Trophoblast cell (in vitro differentiated cells and primary cell): ENCODE data around the gene RASA2.

ENCODE experiments used
- DNase-seq, 2 donors: peaks; one replicate each; pipeline ENCODE4 v3.0.0-alpha.2; 2016
- H2AFZ ChIP-seq: 2 replicates; pipeline ENCODE4 v1.6.1; 2013; ENCODE audit warnings: low read length, moderate library complexity, mild to moderate bottlenecking; ENCODE audit not compliant: insufficient read depth, poor library complexity
- H2AK5ac ChIP-seq: 2 replicates; pipeline ENCODE4 v1.6.1; 2013; ENCODE audit warnings: mild to moderate bottlenecking, low read length
- H2BK120ac ChIP-seq: 2 replicates; pipeline ENCODE4 v1.6.1; 2013; ENCODE audit warnings: low read length, mild to moderate bottlenecking, moderate library complexity; ENCODE audit not compliant: insufficient read depth, poor library complexity
- H2BK12ac ChIP-seq: 2 replicates; pipeline ENCODE4 v1.6.1; 2013; ENCODE audit warnings: mild to moderate bottlenecking, low read length, moderate library complexity
- H2BK5ac ChIP-seq: 2 replicates; pipeline ENCODE4 v1.6.1; 2013; ENCODE audit warnings: low read length, low read depth, moderate library complexity, mild to moderate bottlenecking; ENCODE audit not compliant: poor library complexity
- H3K14ac ChIP-seq: 2 replicates; pipeline ENCODE4 v1.6.1; 2013; ENCODE audit warnings: mild to moderate bottlenecking, low read length
- H3K18ac ChIP-seq: 2 replicates; pipeline ENCODE4 v1.6.1; 2013; ENCODE audit warnings: mild to moderate bottlenecking, low read length
- H3K23ac ChIP-seq: 2 replicates; pipeline ENCODE4 v1.6.1; 2013; ENCODE audit warnings: low read length
- H3K27ac ChIP-seq: 2 replicates; pipeline ENCODE4 v1.5.1; 2013; ENCODE audit warnings: low read depth, mild to moderate bottlenecking, inconsistent platforms, low read length, moderate library complexity
- H3K27me3 ChIP-seq: 2 replicates; pipeline ENCODE4 v1.6.1; 2013; ENCODE audit warnings: inconsistent platforms, mild to moderate bottlenecking, low read length, moderate library complexity; ENCODE audit not compliant: insufficient read depth
- H3K36me3 ChIP-seq, 2 experiments: 1 replicate in 1 of 2; 2 replicates in 1 of 2; pipeline ENCODE4 v1.6.1; 2013; ENCODE audit warnings: low read length in 2 of 2, mild to moderate bottlenecking in 2 of 2, moderate library complexity in 1 of 2; ENCODE audit not compliant: insufficient read depth in 2 of 2, control insufficient read depth in 1 of 2
- H3K4ac ChIP-seq: 2 replicates; pipeline ENCODE4 v1.6.1; 2013; ENCODE audit warnings: low read depth, mild to moderate bottlenecking, low read length, moderate library complexity
- H3K4me1 ChIP-seq, 2 experiments: 1 replicate in 1 of 2; 2 replicates in 1 of 2; pipeline ENCODE4 v1.6.1; 2013; ENCODE audit warnings: low read length in 2 of 2, mild to moderate bottlenecking in 2 of 2, moderate library complexity in 1 of 2; ENCODE audit not compliant: insufficient read depth in 2 of 2, control insufficient read depth in 1 of 2
- H3K4me2 ChIP-seq: 2 replicates; pipeline ENCODE4 v1.6.1; 2013; ENCODE audit warnings: inconsistent platforms, mild to moderate bottlenecking, low read length, moderate library complexity
- H3K4me3 ChIP-seq: 2 replicates; pipeline ENCODE4 v1.5.1; 2013; ENCODE audit warnings: mild to moderate bottlenecking, low read depth, low read length, inconsistent platforms
- H3K79me1 ChIP-seq: one replicate; pipeline ENCODE4 v1.6.1; 2013; ENCODE audit warnings: low read length
- H3K79me2 ChIP-seq: 2 replicates; pipeline ENCODE4 v1.6.1; 2013; ENCODE audit warnings: low read length, mild to moderate bottlenecking; ENCODE audit not compliant: control insufficient read depth, insufficient read depth, poor library complexity
- H3K9ac ChIP-seq: 2 replicates; pipeline ENCODE4 v1.6.1; 2013; ENCODE audit warnings: mild to moderate bottlenecking, low read length
- H3K9me3 ChIP-seq: 2 replicates; pipeline ENCODE4 v1.6.1; 2013; ENCODE audit warnings: low read depth, mild to moderate bottlenecking, control low read depth, inconsistent platforms, low read length; ENCODE audit not compliant: insufficient read depth
- H4K12ac ChIP-seq: 2 replicates; pipeline ENCODE4 v1.6.1; 2013; ENCODE audit warnings: low read depth, mild to moderate bottlenecking, low read length, moderate library complexity
- H4K8ac ChIP-seq: 2 replicates; pipeline ENCODE4 v1.6.1; 2013; ENCODE audit warnings: low read depth, mild to moderate bottlenecking, low read length, moderate library complexity
- H4K91ac ChIP-seq: one replicate; pipeline ENCODE4 v1.6.1; 2013; ENCODE audit warnings: low read depth, mild to moderate bottlenecking, low read length, moderate library complexity
- WGBS: extraction: QIAGEN DNeasy Blood & Tissue Kit; methylation state at CpG from one replicate; pipeline ENCODE4 v1.1.7; 2013; ENCODE audit warnings: missing lambda C conversion rate; ENCODE audit not compliant: insufficient read length, insufficient coverage; ENCODE audit errors: extremely low coverage; 5-methylcytosine and 5-hydroxymethylcytosine counted together

The RASA2 gene

GRCh38 chr3:141605883-141606282, 119.1 kb downstream of the RASA2 start:
- Histone ChIP-seq H4K91ac (no peak overlapping the region), H3K14ac (no peak overlapping the region), H3K27ac (no peak overlapping the region), H3K36me3 (peaks cover 8 to 9% of the 10 kb centered on the region in 2 experiments), H4K8ac (no peak overlapping the region), H3K4me1 (no peaks in the 10 kb centered on the region), H2BK120ac (no peak overlapping the region), H2AFZ (no peak overlapping the region), H3K18ac (no peak overlapping the region), H3K9me3 (no peaks in the 10 kb centered on the region), H3K79me2 (no peaks in the 10 kb centered on the region), H3K23ac (no peak overlapping the region), H2AK5ac (no peak overlapping the region), H3K9ac (no peak overlapping the region), H2BK12ac (no peak overlapping the region), H4K12ac (no peak overlapping the region), H3K79me1 (no peaks in the 10 kb centered on the region), H3K4ac (no peak overlapping the region), H3K27me3 (no peaks in the 10 kb centered on the region), H2BK5ac (no peak overlapping the region), H3K4me2 (no peak overlapping the region), H3K4me3 (no peak overlapping the region)
- no peak for DNase-seq
- no CpG with 5 or more reads among the region's 2 CpGs for WGBS

DNA sequence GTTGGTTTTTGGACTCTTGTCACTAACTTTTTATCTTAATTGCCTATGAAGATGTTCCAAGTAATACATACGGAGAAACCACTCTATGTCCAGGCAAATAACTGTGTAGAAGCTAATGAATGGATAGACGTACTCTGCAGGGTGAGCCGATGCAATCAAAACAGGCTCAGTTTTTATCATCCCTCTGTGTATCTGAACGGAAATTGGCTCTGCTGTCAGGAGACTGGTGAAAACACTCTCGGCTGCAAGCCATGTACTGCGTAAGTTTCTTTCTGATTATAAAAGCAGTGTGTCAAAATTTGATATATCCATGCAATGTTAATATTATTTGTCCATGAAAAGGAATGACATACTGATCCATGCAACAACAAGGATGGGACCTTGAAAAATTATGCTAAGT, 121.6 kb downstream of the RASA2 start:
- peaks cover 9 to 11% of the 10 kb centered on the region in 2 experiments for H3K36me3 ChIP-seq
- H3K79me2 ChIP-seq = no peaks in the 10 kb centered on the region
- H3K4ac ChIP-seq = no peak overlapping the region
- no CpG with 5 or more reads among the region's 6 CpGs for WGBS
- no peak overlapping the region for H4K91ac ChIP-seq
- H3K18ac ChIP-seq = no peak overlapping the region
- H4K12ac ChIP-seq = no peak overlapping the region
- no peak for DNase-seq
- no peak overlapping the region for H2AFZ ChIP-seq
- H3K9me3 ChIP-seq = no peaks in the 10 kb centered on the region
- H3K79me1 ChIP-seq = no peaks in the 10 kb centered on the region
- H2BK5ac ChIP-seq = no peak overlapping the region
- no peak overlapping the region for H3K9ac ChIP-seq
- no peak overlapping the region for H3K23ac ChIP-seq
- no peak overlapping the region for H4K8ac ChIP-seq
- no peak overlapping the region for H3K4me2 ChIP-seq
- no peaks in the 10 kb centered on the region for H3K4me1 ChIP-seq
- H3K4me3 ChIP-seq = no peak overlapping the region
- no peak overlapping the region for H3K27ac ChIP-seq
- H2BK12ac ChIP-seq = no peak overlapping the region
- no peak overlapping the region for H3K14ac ChIP-seq
- no peak overlapping the region for H2BK120ac ChIP-seq
- no peak overlapping the region for H2AK5ac ChIP-seq
- H3K27me3 ChIP-seq = no peaks in the 10 kb centered on the region

GRCh38 chr3:141610939-141611338, 124.1 kb downstream of the RASA2 start:
- H4K8ac ChIP-seq = no peak overlapping the region
- H3K14ac ChIP-seq = no peak overlapping the region
- H3K4me2 ChIP-seq = no peak overlapping the region
- H3K4ac ChIP-seq = no peak overlapping the region
- no peak overlapping the region for H4K91ac ChIP-seq
- no peak overlapping the region for H2BK120ac ChIP-seq
- H3K18ac ChIP-seq = no peak overlapping the region
- H3K4me1 ChIP-seq = no peaks in the 10 kb centered on the region
- H4K12ac ChIP-seq = no peak overlapping the region
- H3K23ac ChIP-seq = no peak overlapping the region
- no peak overlapping the region for H3K27ac ChIP-seq
- H3K36me3 ChIP-seq = peaks cover 9 to 11% of the 10 kb centered on the region in 2 experiments
- no peak overlapping the region for H2BK12ac ChIP-seq
- H3K79me2 ChIP-seq = no peaks in the 10 kb centered on the region
- no peak for DNase-seq
- no peak overlapping the region for H3K4me3 ChIP-seq
- no peak overlapping the region for H2BK5ac ChIP-seq
- no peaks in the 10 kb centered on the region for H3K27me3 ChIP-seq
- H2AK5ac ChIP-seq = no peak overlapping the region
- no peaks in the 10 kb centered on the region for H3K79me1 ChIP-seq
- no peak overlapping the region for H3K9ac ChIP-seq
- H2AFZ ChIP-seq = no peak overlapping the region
- no peaks in the 10 kb centered on the region for H3K9me3 ChIP-seq
- no CpG with 5 or more reads among the region's 1 CpG for WGBS

GRCh38 chr3:141618103-141618910, 131.5 kb downstream of the RASA2 start:
- no peaks in the 10 kb centered on the region for H3K27me3 ChIP-seq
- WGBS = no CpG with 5 or more reads among the region's 6 CpGs
- H3K36me3 ChIP-seq = peaks cover 0 to 3% of the 10 kb centered on the region in 2 experiments
- H3K4me1 ChIP-seq = peaks cover 9 to 13% of the 10 kb centered on the region in 2 experiments
- no peak overlapping the region for H3K4me2 ChIP-seq
- no peaks in the 10 kb centered on the region for H3K79me1 ChIP-seq
- no peak for DNase-seq
- no peak overlapping the region for H4K91ac ChIP-seq
- H4K12ac ChIP-seq = no peak overlapping the region
- peak overlapping the region; percentile 29 for H2BK12ac ChIP-seq
- H3K9ac ChIP-seq = no peak overlapping the region
- H2AFZ ChIP-seq = no peak overlapping the region
- no peak overlapping the region for H3K14ac ChIP-seq
- peaks cover 4% of the 10 kb centered on the region for H3K9me3 ChIP-seq
- H2BK5ac ChIP-seq = no peak overlapping the region
- no peak overlapping the region for H4K8ac ChIP-seq
- no peak overlapping the region for H3K4ac ChIP-seq
- no peaks in the 10 kb centered on the region for H3K79me2 ChIP-seq
- no peak overlapping the region for H3K18ac ChIP-seq
- H2BK120ac ChIP-seq = no peak overlapping the region
- H2AK5ac ChIP-seq = no peak overlapping the region
- H3K23ac ChIP-seq = no peak overlapping the region
- H3K4me3 ChIP-seq = no peak overlapping the region
- H3K27ac ChIP-seq = no peak overlapping the region
